M059J (cell line): Measurements from ENCODE around the gene SCGB1D4. TPM values are rescaled to one million over a fixed set of nuclear protein-coding genes. Genes with fewer than 3 reads are reported as not detected.
"Not testable (repeated sequence)": the region's sequence is repeated elsewhere in the genome, so short reads cannot be mapped to it uniquely, and the experiment has no call there.

ENCODE experiments used
- DNase-seq: peaks from one replicate; pipeline ENCODE4 v3.0.0-alpha.2; 2012; ENCODE audit warnings: low read depth
- total RNA-seq: library from RNA; depleted of rRNA; stranded (reverse); fragments of >200 nt; shearing (Covaris generic); gene quantifications from 2 replicates; pipeline ENCODE4 v1.2.3, GENCODE V29; 2014; rRNA removed

SCGB1D4 gene
- not detected in 2 replicates for total RNA-seq

DNA sequence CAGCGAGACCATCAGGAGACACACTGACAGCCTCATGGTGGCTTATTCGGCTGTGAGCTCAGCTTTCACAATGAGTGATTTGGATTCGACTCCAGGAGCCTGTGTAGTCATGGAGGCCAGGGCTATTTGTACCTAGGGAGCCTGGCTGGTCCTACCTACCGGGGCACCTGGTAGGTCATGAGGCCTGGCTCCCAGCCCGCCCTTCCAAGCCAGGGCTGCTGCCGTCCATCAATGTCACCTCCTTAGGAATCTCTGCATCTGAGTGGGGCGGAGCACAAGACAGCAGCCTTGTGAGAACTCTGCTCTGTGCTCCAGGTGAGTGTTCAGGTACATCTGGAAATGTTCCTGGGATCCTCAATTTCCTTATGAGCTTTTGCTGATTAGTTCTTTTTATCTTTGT, at the start of gene SCGB1D4:
Gene SCGB1D4 (minus strand): TSS at position 101 of the 400 bp plus-strand sequence. CDS start 65 bp downstream, at position 36.
- no peak for DNase-seq

DNA sequence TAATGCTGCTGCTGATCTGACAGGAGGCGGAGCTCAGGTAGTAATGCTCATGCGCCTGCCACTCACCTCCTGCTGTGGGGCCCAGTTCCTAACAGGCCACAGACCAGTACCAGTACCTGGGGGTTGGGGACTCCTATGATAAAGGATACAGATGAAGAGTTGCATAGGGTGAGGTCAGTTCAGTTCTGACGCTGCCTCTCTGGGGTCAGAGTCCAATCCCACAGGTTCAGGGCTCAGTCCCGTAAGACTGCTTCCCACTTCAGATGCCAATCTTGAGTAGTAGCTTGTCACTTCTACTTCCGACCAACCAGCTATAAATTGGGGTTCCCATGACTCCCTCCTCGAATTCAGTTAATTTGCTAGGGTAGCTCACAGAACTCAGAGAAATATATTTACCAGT, 47.0 kb upstream of the SCGB1D4 start:
- DNase-seq, result no peak

GRCh38 chr11:62344210-62344609, 45.3 kb upstream of the SCGB1D4 start:
- DNase-seq, result no peak

GRCh38 chr11:62343646-62344190, 44.8 kb upstream of the SCGB1D4 start:
- not testable (repeated sequence) for DNase-seq

GRCh38 chr11:62341588-62341987, 42.7 kb upstream of the SCGB1D4 start:
- DNase-seq, result no peak

DNA sequence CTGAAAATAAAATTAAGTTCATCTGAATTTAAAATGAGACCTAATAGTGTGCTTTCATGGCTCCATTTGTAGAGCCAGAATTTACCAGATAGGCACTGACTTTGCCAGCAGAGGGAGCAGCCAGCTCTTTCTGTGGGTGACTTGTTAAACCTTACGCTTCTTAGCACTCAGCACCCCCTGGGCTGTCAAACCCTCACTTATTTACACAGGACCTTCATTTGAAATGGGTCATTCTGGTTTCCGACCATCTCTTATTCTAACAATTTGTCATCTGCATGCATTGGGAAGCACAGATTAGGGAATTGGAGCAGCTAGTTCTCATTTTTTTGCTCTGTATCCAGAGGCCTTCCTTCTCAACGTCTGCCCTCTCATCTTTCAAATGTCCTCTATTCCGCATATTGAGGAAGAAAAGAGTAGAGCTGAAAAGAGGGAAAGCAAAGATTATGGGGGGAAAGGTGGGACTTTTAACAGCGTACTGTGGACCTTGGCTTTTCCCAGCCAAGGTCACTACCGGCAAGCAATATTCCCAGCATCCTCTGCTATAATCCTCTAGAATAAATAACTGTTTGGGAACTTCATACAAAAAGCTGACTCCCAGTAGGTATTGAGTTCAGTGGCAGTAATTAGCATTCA, 41.5 kb upstream of the SCGB1D4 start:
- peak; percentile 55 for DNase-seq

GRCh38 chr11:62338218-62338617, 39.3 kb upstream of the SCGB1D4 start:
- DNase-seq, result no peak

GRCh38 chr11:62337303-62338181, 38.7 kb upstream of the SCGB1D4 start, which contains the start of gene ASRGL1:
ASRGL1 (plus strand) TSS chr11:62337448; CDS start chr11:62337978, 530 bp downstream.
- peak; percentile 80 for DNase-seq

DNA sequence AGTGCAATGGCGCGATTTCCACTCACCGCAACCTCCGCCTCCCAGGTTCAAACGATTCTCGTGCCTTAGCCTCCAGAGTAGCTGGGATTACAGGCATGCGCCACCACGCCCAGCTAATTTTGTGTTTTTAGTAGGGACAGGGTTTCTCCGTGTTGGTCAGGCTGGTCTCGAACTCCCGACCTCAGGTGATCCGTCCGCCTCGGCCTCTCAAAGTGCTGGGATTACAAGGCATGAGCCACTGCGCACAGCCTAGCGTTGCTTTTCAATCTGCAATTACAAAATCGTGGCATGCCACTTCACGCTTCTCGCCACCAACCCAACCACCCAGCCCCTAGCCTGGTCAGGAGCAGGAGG, 38.1 kb upstream of the SCGB1D4 start:
- DNase-seq, result not testable (repeated sequence)

GRCh38 chr11:62333768-62334167, 34.9 kb upstream of the SCGB1D4 start:
- DNase-seq, result no peak

DNA sequence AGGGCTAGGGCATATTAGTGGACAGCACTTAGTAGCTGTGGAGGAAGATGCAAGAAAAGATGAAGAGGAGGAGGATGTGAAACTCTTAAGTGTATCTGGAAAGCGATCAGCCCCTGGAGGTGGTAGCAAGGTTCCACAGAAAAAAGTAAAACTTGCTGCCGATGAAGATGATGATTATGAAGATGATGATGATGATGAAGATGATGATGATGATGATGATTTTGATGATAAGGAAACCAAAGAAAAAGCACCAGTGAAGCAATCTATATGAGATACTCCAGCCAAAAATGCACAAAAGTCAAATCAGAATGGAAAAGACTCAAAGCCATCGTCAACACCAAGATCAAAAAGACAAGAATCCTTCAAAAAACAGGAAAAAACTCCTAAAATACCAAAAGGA, 32.4 kb upstream of the SCGB1D4 start:
- DNase-seq, result not testable (repeated sequence)

DNA sequence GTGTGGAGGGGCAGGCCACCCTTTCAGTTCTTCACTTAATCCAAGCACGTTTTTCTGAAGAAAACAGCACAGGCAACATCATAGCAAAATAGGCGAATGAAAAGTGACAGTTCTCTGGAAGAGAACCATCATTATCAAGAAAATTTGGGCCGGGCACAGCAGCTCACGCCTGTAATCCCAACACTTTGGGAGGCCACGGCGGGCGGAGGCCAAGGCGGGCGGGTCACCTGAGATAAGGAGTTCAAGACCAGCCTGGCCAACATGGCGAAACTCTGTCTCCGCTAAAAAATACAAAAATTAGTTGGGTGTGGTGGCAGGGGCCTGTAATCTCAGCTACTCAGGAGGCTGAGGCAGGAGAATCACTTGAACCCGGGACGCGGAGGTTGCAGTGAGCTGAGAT, 28.7 kb upstream of the SCGB1D4 start:
- DNase-seq, result not testable (repeated sequence)

- DNase-seq, result not testable (repeated sequence)
Observed at GRCh38 chr11:62326719-62327118, 27.8 kb upstream of the SCGB1D4 start.

DNA sequence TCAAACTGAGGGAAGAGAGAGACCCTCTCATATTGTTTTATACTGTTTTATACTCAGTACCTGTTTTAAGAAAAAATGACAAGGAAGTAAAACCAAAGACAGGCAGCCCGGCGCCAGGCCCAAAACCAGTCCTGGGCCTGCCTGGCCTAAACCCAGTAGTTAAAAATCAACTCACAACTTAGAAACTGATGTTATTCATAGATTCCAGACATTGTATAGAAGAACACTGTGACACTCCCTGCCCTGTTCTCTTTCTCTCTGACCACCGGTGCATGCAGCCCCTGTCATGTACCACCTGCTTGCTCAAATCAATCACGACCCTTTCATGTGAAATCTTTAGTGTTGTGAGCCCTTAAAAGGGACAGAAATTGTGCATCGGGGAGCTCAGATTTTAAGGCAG, 26.9 kb upstream of the SCGB1D4 start:
- not testable (repeated sequence) for DNase-seq

GRCh38 chr11:62324731-62325556, 26.1 kb upstream of the SCGB1D4 start:
- DNase-seq, result peak; percentile 16

- DNase-seq, result no peak
Observed at GRCh38 chr11:62322524-62322923, 23.6 kb upstream of the SCGB1D4 start.

DNA sequence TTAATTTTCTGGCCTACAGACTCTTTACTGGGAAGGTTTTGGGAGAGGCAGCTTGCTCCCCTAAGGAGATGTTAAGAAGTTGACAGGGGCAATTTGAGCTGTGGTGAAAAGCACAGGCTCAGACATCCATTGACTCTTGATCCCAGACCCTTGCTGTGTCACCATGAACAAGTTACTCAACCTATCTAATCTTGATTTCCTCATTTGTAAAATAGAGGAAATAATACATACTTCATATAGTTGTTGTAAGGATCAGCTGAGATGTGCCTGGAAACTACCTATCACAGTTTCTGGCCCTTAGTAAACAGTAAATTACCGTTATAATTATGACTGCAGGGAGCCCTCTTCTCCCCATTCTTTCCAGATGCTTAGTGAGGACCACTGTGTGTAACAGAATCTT, 16.6 kb upstream of the SCGB1D4 start:
- no peak for DNase-seq

- DNase-seq, result no peak
Observed at GRCh38 chr11:62309991-62310390, 11.1 kb upstream of the SCGB1D4 start.

- DNase-seq, result no peak
Observed at GRCh38 chr11:62307950-62308349, 9.1 kb upstream of the SCGB1D4 start.

DNA sequence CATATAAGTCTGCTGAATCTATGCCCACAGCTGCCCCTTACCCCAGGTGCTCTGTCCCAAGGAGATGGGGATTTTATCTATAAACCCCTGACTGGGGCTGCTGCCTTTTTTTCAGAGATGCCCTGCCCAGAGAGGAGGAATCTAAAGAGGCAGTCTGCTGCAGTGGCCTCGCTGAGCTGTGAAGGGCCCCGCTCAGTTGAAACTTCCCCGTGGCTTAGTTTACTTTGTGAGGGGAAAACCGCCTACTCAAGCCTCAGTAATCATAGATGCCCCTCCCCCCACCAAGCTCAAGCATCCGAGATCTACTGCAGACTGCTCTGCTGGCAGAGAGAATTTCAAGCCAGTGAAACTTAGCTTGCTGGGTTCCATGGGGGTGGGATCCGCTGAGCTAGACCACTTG, 7.4 kb upstream of the SCGB1D4 start:
- DNase-seq, result no peak

DNA sequence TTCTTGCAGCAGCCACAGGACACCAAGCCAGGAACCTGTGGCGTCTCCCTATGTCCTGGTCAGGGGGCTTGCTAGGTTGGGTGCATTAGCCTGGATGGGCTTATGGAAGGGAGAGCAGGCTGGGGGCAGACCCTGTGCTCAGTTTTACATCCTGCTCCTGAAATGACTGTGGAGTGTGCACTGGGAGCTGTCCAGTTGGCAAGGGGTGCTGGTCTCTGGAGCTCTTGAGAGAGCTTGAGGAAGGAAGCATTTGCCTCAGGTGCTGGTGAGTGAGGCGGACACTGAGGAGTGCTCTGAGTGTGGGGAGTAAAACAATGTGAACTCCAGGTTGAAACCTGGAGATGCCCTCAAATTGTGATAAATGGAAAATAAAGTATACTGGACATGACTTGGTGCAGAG, 3.4 kb downstream of the SCGB1D4 start:
- peak; percentile 33 for DNase-seq

- no peak for DNase-seq
Observed at GRCh38 chr11:62280452-62280851, 18.4 kb downstream of the SCGB1D4 start.
